Prostate gland (tissue), 2 donors: Measurements from ENCODE around the gene CHRM2.

Experiments
- POLR2A ChIP-seq: fragments of 450-650 bp; IDR thresholded peaks from one replicate; pipeline ENCODE4 v1.6.1; 2016; ENCODE audit warnings: antibody characterized with exemption, mild to moderate bottlenecking
- TF ChIP-seq, protein P1 (sequence below), 4 experiments: fragments of 200-600 bp in 2 of 4; fragments of 450-650 bp in 2 of 4; sonication (generic) in 2 of 4; IDR thresholded peaks; 1 replicate in 3 of 4; 2 replicates in 1 of 4; pipeline ENCODE4 v1.5.1; 2016 to 2019; ENCODE audit warnings: antibody characterized with exemption in 4 of 4, mild to moderate bottlenecking in 2 of 4, moderate library complexity in 2 of 4

GRCh38 chr7:137017221-137017620, 148.8 kb downstream of the CHRM2 start:
- TF ChIP-seq POLR2A: no peak
- TF ChIP-seq, protein P1, sequence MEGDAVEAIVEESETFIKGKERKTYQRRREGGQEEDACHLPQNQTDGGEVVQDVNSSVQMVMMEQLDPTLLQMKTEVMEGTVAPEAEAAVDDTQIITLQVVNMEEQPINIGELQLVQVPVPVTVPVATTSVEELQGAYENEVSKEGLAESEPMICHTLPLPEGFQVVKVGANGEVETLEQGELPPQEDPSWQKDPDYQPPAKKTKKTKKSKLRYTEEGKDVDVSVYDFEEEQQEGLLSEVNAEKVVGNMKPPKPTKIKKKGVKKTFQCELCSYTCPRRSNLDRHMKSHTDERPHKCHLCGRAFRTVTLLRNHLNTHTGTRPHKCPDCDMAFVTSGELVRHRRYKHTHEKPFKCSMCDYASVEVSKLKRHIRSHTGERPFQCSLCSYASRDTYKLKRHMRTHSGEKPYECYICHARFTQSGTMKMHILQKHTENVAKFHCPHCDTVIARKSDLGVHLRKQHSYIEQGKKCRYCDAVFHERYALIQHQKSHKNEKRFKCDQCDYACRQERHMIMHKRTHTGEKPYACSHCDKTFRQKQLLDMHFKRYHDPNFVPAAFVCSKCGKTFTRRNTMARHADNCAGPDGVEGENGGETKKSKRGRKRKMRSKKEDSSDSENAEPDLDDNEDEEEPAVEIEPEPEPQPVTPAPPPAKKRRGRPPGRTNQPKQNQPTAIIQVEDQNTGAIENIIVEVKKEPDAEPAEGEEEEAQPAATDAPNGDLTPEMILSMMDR (IDR thresholded peaks at IDR 0.05): no peak
